Hematopoietic multipotent progenitor cell treated with erythropoietin and hydrocortisone succinate and interleukin-3 and kit ligand, for 15 days (in vitro differentiated cells): Measurements from ENCODE around the gene DTWD1.
"Not testable (repeated sequence)": the region's sequence is repeated elsewhere in the genome, so short reads cannot be mapped to it uniquely, and the experiment has no call there.

Experiments
- DNase-seq: peaks from one replicate; pipeline ENCODE4 v3.0.0-alpha.2; 2015; ENCODE audit warnings: low spot score

The DTWD1 gene, protein sequence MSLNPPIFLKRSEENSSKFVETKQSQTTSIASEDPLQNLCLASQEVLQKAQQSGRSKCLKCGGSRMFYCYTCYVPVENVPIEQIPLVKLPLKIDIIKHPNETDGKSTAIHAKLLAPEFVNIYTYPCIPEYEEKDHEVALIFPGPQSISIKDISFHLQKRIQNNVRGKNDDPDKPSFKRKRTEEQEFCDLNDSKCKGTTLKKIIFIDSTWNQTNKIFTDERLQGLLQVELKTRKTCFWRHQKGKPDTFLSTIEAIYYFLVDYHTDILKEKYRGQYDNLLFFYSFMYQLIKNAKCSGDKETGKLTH

DNA sequence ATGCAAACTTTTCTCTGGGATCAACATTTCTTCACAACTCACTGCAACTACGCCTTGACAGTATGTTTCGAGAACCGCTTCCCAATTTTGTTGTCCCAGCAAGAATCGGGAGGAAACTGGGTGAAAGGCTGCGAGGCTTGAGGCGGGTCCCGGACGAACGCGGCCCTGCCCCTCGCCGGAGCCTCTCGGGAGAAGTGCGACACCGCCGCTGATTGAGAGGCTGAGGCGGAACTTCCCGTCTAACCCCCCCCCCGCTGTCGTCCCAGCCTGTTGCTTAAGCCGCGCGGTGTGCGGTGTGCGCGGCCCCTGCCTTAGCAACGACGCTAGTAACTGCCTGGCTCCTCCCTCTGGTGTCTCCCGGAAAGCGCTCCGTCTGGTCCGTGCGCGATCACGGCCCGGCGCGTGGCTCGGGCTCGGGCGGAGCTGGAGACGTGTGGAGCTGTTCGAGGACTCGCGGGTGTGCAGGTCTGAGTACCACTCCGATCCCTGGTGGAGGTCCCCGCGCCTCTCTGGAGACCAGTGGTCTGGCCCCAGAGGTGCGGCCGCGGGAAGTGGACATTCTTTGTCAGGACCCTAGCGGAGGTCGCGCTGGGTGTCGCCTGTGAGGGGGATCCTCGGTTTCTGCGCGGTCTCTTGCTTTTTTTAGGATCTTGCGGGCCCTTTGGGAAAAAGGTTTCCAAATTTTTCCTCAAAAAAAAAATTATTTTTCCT lies at the start of gene DTWD1, which contains the start of gene FAM227B:
Gene DTWD1, plus strand, starts transcription at position 391 of the 711 bp plus-strand sequence. CDS start 4,120 bp downstream, outside the sequence.
Gene FAM227B, minus strand, starts transcription at position 161 of the 711 bp plus-strand sequence. CDS start 5,647 bp downstream, outside the sequence.
- DNase-seq, result peak; percentile 93

- DNase-seq, result no peak
These were observed 47.4 kb upstream of the DTWD1 start for GRCh38 chr15:49573421-49573820.

DNA sequence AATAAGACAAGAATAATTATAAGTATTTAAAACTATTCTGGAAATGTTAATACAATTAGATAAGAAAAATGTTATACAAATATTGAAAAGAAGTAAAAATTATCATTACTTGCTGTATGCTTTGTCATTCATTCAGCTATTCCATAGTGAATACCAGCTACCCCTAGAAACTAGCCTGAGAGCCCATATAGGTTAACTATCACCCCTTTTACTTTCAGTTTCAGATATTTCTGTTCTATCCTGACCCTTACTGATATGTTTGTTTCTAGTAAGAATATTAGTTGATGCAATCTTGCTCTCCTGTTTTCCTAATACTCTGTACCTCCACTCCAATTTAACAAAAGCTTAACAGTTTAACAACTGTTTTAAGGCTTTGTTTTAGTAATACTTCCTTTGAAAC lies 31.8 kb upstream of the DTWD1 start:
- no peak for DNase-seq

DNA sequence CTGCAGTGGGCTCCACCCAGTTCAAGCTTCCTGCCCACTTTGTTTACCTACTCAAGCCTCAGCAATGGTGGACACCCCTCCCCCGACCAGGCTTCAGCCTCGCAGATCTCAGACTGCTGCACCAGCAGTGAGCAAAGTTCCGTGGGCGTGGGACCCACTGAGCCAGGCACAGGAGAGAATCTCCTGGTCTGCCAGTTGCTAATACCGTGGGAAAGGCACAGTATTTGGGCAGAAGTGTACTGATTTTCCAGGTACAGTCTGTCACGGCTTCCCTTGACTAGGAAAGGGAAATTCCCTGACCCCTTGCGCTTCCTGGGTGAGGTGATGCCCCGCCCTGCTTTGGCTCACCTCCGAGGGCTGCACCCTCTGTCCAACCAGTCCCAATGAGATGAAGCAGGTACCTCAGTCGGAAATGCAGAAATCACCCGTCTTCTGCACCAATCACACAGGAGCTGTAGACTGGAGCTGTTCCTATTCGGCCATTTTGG lies 28.0 kb upstream of the DTWD1 start:
- not testable (repeated sequence) for DNase-seq

- DNase-seq, result no peak
These were observed 16.0 kb upstream of the DTWD1 start for GRCh38 chr15:49604625-49605409.

DNA sequence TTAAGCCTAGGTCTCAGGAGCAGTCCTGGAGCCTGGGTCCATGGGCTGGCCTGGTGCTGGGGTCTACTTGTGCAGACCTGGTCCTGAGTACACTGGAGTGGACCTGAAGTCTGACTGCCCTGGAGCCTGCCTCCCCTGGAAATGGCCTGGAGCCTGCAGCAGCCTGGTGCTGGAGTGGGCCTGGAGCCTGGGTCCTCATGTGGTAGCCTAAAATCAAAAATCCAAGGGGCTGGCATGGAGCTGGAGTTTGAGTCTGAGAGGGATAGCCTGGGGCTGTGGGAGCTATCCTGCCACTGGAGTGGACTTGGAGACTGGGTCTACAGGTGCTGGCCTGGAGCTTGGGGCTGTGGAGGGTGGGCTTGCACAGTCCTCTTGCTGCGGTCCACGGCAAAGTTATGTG lies 15.3 kb upstream of the DTWD1 start:
- DNase-seq, result no peak

DNA sequence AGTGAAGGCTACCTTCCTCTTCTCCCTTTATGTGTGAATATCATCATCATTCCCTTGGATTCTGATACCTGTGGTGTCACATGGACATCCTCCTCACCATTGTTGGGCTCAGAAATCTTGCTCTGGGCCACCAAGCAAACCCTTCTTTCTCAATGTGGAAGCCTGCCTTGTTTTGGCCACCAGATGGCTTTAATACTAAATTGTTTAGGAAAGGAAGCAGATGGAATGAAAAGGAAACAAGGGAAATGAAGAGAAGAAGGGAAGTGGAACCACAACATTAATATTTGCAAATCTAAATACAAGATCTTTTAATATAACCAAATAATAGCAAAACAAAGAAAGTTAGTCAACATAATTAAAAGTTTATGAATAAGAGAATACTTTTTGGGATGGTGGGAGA lies 14.3 kb upstream of the DTWD1 start:
- DNase-seq, result no peak

- DNase-seq, result no peak
These were observed 10.5 kb upstream of the DTWD1 start for GRCh38 chr15:49610157-49610918.

GRCh38 chr15:49612240-49612639 lies 8.6 kb upstream of the DTWD1 start:
- DNase-seq, result not testable (repeated sequence)

GRCh38 chr15:49619226-49619625 lies 1.6 kb upstream of the DTWD1 start:
- DNase-seq, result no peak

- no peak for DNase-seq
These were observed 649 bp upstream of the DTWD1 start for GRCh38 chr15:49620199-49620598.

DNA sequence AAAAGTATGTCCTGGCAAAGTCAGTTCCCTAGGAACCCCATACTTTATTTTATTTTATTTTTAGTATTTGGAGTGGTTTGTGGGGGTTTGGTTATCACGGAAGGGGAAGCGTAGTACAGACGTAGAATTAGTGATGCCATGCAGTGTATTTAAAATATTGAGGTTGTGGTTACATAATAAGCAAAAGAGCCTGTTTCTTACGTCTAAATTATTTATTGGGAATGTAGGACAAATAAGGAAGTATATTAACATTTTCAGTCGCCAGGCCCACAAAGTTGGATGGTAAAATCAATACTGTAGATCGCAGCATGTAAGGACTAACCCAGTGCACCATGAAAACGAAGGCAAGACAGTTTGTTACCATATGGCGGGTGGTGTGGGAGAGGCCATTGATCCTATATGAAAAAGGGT lies 558 bp downstream of the DTWD1 start:
- peak; percentile 14 for DNase-seq

DNA sequence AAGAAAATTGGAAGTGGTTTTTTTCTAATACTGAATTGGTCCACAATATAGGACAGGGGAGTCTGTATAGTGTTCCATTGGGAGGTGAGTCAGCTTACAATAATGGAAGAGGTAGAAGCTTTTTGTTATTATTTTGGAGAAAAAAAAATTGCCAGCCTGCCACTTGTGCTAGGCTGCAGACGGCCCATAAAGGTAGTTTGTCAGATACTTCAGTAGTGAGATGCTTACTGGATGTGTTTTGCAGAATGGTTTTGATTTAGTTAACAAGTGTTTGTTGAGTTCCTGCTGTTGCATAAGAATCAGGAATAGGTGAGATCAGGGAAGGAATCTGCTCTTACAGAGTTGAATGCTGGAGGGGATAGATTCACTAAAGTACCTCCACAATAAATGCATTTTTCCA lies 1.0 kb downstream of the DTWD1 start:
- no peak for DNase-seq

- DNase-seq, result no peak
These were observed 1.7 kb downstream of the DTWD1 start for GRCh38 chr15:49622561-49622960.

DNA sequence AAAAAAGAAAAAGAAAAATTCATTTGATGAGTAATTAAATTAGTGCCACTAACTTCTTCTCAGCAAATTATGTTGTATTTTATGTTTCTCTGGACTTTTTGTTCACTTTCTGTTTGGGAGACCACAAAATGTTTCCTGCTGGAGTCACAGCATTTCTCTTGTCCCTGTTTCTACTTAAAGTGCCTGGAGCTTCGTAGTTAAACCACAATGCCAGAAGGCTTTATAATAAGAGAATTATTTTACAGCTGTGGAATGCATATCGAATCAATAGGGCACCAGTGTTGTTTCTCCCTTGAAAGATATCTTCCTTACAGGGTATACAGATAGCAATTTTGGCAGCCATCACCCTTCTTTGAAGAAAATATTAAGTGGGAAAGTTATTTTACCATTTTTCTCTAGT lies 3.2 kb downstream of the DTWD1 start:
- DNase-seq, result no peak

DNA sequence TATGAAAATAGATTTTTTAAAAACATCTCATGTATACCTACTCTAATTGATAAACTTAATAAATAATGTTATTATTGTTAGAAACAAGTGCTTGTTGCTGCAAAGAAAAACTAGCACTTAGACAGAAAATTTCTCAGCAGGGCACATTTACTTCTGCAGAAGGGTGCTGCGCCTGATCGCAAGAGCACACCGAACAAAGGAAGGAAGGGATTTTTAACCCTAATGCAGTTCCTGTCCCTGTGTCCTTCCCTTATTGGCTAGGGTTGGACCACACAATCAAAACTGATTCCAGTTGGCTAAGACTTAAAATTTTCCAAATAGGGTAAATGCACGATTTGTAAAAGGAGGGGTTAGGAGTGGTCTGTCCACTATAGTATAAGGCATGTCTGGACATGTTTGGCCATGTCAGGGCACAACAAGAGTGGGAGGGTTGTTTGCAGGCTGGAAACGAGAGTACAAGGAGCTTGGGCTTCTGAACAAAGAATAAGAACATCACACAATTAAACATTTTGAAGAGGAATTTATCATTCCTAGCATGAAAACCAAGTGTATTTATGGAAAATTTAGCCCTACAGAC lies 4.7 kb downstream of the DTWD1 start:
- no peak for DNase-seq

- no peak for DNase-seq
These were observed 6.6 kb downstream of the DTWD1 start for GRCh38 chr15:49627407-49627877.

DNA sequence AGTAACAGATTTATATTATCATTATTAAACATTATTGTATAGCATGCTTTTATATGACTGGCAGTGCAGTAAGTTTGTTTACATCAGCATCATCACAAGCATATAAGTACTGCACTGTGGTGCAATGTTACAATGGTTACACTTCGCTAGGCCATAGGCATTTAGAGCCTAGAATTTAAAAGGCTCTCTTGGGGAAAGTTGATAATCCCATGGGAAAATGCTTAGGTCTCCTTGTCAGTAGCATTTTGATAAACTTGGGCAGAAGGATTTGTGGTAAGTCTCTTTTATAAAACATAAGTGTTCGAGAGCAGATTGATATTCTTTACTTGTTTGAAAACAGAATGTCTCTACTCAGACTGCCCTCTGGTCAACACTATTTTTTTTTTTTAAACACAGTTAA lies 7.5 kb downstream of the DTWD1 start:
- no peak for DNase-seq

DNA sequence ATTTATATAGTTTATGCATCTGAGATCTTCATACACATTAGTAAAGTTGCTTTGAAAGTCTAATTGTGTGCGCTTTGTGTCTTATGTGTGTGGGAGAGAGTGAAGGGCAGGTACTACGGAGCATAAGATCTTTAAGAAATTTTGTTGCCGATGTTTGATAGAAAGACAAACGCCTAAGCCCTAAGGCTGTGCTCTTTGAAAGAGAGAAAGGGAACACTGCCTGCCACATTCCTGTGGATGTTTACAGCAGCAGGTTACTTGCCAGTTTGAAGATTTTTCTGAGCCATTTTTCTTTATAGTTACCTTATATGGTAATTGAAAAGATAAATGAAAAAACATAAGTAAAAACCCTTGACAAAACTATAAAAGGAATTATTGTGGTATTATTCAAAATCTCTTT lies 17.0 kb downstream of the DTWD1 start:
- no peak for DNase-seq

DNA sequence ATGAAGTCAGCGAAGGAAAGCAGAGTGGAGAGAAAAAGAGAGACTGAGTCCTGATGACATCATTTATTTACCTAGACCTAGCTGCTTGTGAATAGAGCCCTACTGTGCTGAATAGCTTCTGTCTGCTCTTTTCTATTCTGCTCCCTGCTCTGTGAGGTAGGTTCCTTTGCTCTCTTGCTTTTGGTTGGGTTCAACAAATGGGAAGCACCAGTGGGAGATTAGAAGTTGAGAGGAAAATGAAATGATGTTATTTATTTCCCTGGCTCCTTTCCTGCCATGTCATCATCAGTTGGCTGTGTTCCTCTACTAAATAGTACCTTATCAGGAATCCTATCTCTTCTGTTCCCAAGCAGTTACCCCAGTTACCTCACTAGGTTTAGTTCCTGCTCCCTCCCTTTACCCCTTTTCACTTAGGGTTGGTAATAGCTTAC lies 23.5 kb downstream of the DTWD1 start:
- DNase-seq, result no peak

- DNase-seq, result no peak
These were observed 24.4 kb downstream of the DTWD1 start for GRCh38 chr15:49645277-49645676.
